ENCODE measurements around the gene ARHGAP25.

The ARHGAP25 gene

DNA sequence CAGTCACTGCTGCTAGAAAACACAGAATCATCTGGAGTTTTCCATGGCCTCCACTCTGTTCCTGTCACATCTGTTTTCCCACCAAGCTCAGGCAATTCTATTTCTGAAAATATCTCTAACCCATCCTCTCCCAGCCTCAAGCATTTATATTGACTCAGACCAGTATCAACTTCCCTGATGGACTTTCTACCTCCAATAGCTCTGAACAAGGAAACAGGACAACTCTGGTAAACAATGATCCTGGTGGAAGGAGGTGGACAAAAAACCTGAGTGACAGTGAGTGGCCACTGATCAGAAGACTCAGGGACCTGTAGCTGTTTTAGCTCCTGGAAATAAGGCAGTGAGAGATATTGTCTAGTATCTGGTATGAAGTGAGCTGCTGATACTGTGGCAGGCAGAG lies 113.1 kb downstream of the ARHGAP25 start:
- no peak overlapping the region for H3K4me3 ChIP-seq
- DNase-seq (ENCODE audit: low spot score): no peak
- TF ChIP-seq, protein P1, sequence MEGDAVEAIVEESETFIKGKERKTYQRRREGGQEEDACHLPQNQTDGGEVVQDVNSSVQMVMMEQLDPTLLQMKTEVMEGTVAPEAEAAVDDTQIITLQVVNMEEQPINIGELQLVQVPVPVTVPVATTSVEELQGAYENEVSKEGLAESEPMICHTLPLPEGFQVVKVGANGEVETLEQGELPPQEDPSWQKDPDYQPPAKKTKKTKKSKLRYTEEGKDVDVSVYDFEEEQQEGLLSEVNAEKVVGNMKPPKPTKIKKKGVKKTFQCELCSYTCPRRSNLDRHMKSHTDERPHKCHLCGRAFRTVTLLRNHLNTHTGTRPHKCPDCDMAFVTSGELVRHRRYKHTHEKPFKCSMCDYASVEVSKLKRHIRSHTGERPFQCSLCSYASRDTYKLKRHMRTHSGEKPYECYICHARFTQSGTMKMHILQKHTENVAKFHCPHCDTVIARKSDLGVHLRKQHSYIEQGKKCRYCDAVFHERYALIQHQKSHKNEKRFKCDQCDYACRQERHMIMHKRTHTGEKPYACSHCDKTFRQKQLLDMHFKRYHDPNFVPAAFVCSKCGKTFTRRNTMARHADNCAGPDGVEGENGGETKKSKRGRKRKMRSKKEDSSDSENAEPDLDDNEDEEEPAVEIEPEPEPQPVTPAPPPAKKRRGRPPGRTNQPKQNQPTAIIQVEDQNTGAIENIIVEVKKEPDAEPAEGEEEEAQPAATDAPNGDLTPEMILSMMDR (IDR thresholded peaks at IDR 0.05): no peak

DNA sequence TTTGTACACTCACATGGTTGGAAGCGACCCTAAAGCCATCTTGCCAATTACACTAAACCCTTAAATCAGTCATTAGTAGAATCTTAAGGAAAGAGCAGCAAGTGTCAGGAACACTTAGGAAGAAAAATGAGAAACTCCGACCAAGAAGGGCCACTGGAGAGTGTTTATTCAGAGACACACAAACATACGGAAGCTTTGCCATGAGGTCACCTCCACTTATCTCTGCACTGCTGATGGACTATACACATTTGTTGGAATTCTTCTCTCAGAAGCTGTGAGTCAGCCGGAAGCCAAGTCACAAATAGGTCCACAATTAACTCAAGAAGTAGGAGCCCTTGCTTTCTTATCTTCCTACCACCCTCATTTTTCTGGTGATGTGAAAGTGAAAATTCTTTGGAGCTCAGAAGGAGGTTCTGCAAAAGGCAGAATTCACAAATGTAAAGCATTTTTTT lies 115.0 kb downstream of the ARHGAP25 start:
- DNase-seq (ENCODE audit: low spot score): no peak
- TF ChIP-seq, protein P1 (IDR thresholded peaks at IDR 0.05): no peak
- H3K27ac ChIP-seq: no peak overlapping the region
- no peak overlapping the region for H3K4me3 ChIP-seq

More for the DNA sequence above, 113.1 kb downstream of the ARHGAP25 start:
- H3K27ac ChIP-seq: no peak overlapping the region

DNA sequence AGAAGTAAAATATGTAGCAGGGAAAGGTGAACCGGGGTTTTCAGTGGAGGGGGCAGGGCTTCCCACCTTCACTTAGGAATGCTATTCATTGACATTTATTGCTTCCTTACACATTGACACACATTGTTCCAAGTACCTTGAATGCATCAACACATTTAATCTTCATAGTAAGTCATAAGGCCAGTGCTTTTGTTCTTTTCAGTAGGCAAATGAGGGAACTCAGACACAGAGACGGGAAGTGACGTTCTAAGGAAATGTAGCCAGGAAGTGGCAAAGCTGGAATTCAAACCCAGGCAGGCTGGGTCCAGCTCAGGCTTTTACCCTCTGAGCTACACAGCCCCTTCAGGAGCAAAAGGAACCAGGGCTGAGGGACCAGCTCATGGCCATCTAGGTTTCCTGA lies 115.9 kb downstream of the ARHGAP25 start:
- no peak overlapping the region for H3K4me3 ChIP-seq
- no peak overlapping the region for H3K27ac ChIP-seq
- TF ChIP-seq, protein P1 (IDR thresholded peaks at IDR 0.05): no peak
- DNase-seq (ENCODE audit: low spot score): no peak

DNA sequence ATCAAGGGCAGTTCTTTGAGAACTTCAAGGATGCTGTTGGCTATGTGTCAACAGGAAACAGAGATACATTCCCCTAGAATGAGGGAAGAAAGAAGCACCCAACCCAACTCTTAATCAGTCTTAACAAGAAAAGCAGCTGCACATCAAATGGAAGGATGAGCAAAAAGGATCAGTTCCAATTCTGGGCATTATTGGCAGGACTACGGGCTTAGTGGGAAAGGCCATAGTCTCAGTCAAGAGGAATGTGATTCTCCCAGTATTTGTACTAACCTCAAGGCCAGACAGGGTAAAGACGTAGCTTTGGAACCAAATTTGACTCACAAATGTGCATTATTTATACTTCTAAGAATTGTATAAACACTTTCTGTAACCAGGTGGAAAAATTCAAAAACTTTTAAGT lies 118.4 kb downstream of the ARHGAP25 start:
- TF ChIP-seq, protein P1 (IDR thresholded peaks at IDR 0.05): no peak
- H3K27ac ChIP-seq: no peak overlapping the region
- no peak overlapping the region for H3K4me3 ChIP-seq
- DNase-seq (ENCODE audit: low spot score): no peak

DNA sequence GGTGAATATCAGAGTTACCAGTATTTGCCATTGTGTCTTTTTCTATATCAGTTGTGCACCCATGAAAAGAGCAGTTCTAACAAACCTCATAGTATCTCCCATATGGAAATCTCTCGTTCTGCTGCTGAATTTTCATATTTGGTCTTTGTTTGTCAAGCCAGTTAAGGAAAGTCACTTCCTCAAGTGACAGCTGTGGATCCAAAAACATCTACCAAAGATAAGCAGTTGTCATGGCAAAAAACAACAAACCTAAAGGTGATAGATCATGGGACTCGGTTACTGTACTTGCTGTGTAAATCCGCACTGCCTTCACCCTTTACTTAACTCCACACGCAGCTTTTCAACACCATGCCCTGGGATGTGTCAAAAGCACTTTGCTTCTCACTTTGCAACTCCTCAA lies 119.3 kb downstream of the ARHGAP25 start:
- DNase-seq (ENCODE audit: low spot score): no peak
- H3K4me3 ChIP-seq: no peak overlapping the region
- TF ChIP-seq, protein P1 (IDR thresholded peaks at IDR 0.05): no peak
- H3K27ac ChIP-seq: no peak overlapping the region

DNA sequence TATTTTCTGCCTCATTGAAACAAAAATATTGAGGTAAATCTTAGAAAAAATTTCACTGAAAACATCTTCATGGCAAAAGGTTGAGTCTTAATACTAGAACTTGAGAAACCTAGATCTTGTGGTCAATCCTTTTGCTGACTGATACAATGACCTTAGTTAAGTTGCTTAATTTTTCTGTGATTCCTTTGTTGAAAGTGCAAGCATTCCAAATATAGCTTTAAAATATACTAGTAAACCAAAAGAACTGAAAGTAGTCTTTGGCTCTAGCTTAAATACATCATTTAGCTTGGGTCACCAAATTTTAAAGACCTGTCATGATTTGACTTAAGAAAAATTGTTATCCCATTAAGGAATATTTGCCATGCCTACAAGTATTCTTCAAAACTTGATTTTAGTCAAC lies 119.9 kb downstream of the ARHGAP25 start:
- TF ChIP-seq, protein P1 (IDR thresholded peaks at IDR 0.05): no peak
- DNase-seq (ENCODE audit: low spot score): no peak
- Histone ChIP-seq H3K4me3 (no peak overlapping the region), H3K27ac (no peak overlapping the region)

DNA sequence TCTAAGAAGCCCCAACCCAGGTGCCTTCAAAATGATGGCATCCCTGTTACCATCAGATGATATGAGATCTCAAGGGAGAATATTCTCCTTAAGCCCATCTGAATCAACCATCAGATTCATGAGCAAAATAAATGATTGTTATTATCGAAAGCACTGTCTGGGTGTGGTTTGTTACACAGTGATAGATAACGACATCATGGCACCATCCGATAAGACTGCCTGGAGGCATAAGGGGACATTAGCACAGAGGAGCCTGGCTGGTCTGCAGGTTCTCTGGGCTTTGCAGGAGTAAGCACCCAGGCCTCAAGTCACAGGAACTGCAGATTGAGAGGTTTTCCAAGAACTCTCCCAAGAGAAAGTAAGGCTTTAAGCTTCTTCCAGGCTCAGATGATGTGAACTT lies 120.9 kb downstream of the ARHGAP25 start:
- no peak for DNase-seq (ENCODE audit: low spot score)
- H3K4me3 ChIP-seq: no peak overlapping the region
- H3K27ac ChIP-seq: no peak overlapping the region
- TF ChIP-seq, protein P1 (IDR thresholded peaks at IDR 0.05): no peak

Measured in coronary artery (tissue), 2 donors.